ENCODE results near the gene DEFB116. TPM values are rescaled to one million over a fixed set of nuclear protein-coding genes. Genes with fewer than 3 reads are reported as not detected.
"Not testable (repeated sequence)": the region's sequence is repeated elsewhere in the genome, so short reads cannot be mapped to it uniquely, and the experiment has no call there.

Gene DEFB116
- not detected for total RNA-seq

GRCh38 chr20:31308535-31309162 is at the start of gene DEFB116:
Gene DEFB116 (minus strand): TSS chr20:31308585. CDS start chr20:31308585, 0 bp downstream.
- DNase-seq = no peak

GRCh38 chr20:31355981-31356380 is 47.6 kb upstream of the DEFB116 start:
- DNase-seq = no peak

GRCh38 chr20:31341470-31341869 is 33.1 kb upstream of the DEFB116 start:
- no peak for DNase-seq

GRCh38 chr20:31330893-31331292 is 22.5 kb upstream of the DEFB116 start:
- DNase-seq = no peak

GRCh38 chr20:31322504-31322903 is 14.1 kb upstream of the DEFB116 start:
- DNase-seq = no peak

- not testable (repeated sequence) for DNase-seq
Observed at GRCh38 chr20:31284964-31285363, 23.4 kb downstream of the DEFB116 start.

- no peak for DNase-seq
Observed at GRCh38 chr20:31278178-31278577, 30.2 kb downstream of the DEFB116 start.

- DNase-seq = no peak
Observed at GRCh38 chr20:31274441-31274840, 33.9 kb downstream of the DEFB116 start.

GRCh38 chr20:31260326-31260932 is 48.0 kb downstream of the DEFB116 start:
- DNase-seq = no peak

GRCh38 chr20:31257364-31257763 is 51.0 kb downstream of the DEFB116 start, which contains the start of gene DEFB115:
Gene DEFB115 (plus strand): TSS chr20:31257664. CDS start chr20:31257664, 0 bp downstream.
- DNase-seq = no peak

GRCh38 chr20:31256959-31257358 is 51.4 kb downstream of the DEFB116 start:
- DNase-seq = no peak

Small RNA genes lying within 50 kb of the gene (small RNA-seq; reads per million reads assigned to genes)
- not detected for gene RNA5SP480 (ENCODE audit: low replicate concordance)

Other genes starting within 250 kb of the DEFB116 start
- gene DEFB115, start 50.9 kb downstream of the DEFB116 start, total RNA-seq = not detected
- gene DEFB118, start 60.0 kb upstream of the DEFB116 start, total RNA-seq = not detected
- not detected for gene DEFB119, start 82.0 kb upstream of the DEFB116 start, total RNA-seq
- not detected for gene DEFB121, start 97.6 kb upstream of the DEFB116 start, total RNA-seq
- not detected for gene DEFB123, start 132.0 kb upstream of the DEFB116 start, total RNA-seq
- gene DEFB124, start 166.5 kb upstream of the DEFB116 start, total RNA-seq = not detected
- gene REM1, start 166.7 kb upstream of the DEFB116 start, total RNA-seq = 4.5 TPM
- gene HM13, start 205.9 kb upstream of the DEFB116 start, total RNA-seq = 44.3 TPM